Natural killer cell (primary cell): ENCODE measurements around the gene PINLYP. TPM values are rescaled to one million over a fixed set of nuclear protein-coding genes. Genes with fewer than 3 reads are reported as not detected.

Experiments
- ATAC-seq, 3 donors: fragments of 150-1000 bp in 2 of 3; fragments of 200-7000 bp in 1 of 3; cut with Tn5 transposase; 1 replicate in 1 of 3; 2 replicates in 2 of 3; pipeline ENCODE4 v1.10.0; 2021; ENCODE audit warnings: mild to moderate bottlenecking in 2 of 3, moderate library complexity in 2 of 3
- DNase-seq, 2 donors: peaks; one replicate each; pipeline versions ENCODE4 v3.0.0 to v3.0.0-alpha.2; 2013 to 2021; ENCODE audit warnings: mixed read lengths in 1 of 2
- H3K27ac ChIP-seq: one replicate; pipeline ENCODE4 v1.5.1; 2013; ENCODE audit warnings: mild to moderate bottlenecking, low read length
- H3K27me3 ChIP-seq: one replicate; pipeline ENCODE4 v1.6.1; 2013; ENCODE audit warnings: low read length; ENCODE audit not compliant: control insufficient read depth, insufficient read depth
- H3K36me3 ChIP-seq: one replicate; pipeline ENCODE4 v1.6.1; 2013; ENCODE audit warnings: low read length; ENCODE audit not compliant: control insufficient read depth, insufficient read depth
- H3K4me1 ChIP-seq: one replicate; pipeline ENCODE4 v1.6.1; 2013; ENCODE audit warnings: low read length; ENCODE audit not compliant: control insufficient read depth, insufficient read depth
- H3K4me3 ChIP-seq: one replicate; pipeline ENCODE4 v1.5.1; 2013; ENCODE audit warnings: low read length
- H3K9me3 ChIP-seq: one replicate; pipeline ENCODE4 v1.6.1; 2013; ENCODE audit warnings: low read length; ENCODE audit not compliant: control insufficient read depth, insufficient read depth
- H3K27ac Mint-ChIP-seq, 2 donors: one replicate each; pipeline ENCODE4 v1.8.0; 2022; ENCODE audit warnings: mild to moderate bottlenecking in 2 of 2, mixed read lengths in 2 of 2, moderate library complexity in 1 of 2
- H3K27me3 Mint-ChIP-seq, 2 donors: one replicate each; pipeline ENCODE4 v1.8.0; 2022; ENCODE audit warnings: low read depth in 2 of 2, mixed read lengths in 2 of 2
- H3K36me3 Mint-ChIP-seq: one replicate; pipeline ENCODE4 v1.8.0; 2022; ENCODE audit warnings: mixed read lengths
- H3K4me1 Mint-ChIP-seq, 2 donors: one replicate each; pipeline ENCODE4 v1.8.0; 2022; ENCODE audit warnings: mixed read lengths in 2 of 2
- H3K4me3 Mint-ChIP-seq: one replicate; pipeline ENCODE4 v1.8.0; 2022; ENCODE audit warnings: mild to moderate bottlenecking, moderate library complexity, mixed read lengths
- H3K9me3 Mint-ChIP-seq, 2 donors: one replicate each; pipeline ENCODE4 v1.8.0; 2022; ENCODE audit warnings: mixed read lengths in 2 of 2
- CTCF ChIP-seq: fragments of 200-600 bp; IDR thresholded peaks from one replicate; pipeline ENCODE4 v1.8.0; 2022; ENCODE audit warnings: antibody characterized with exemption
- WGBS: methylation state at CpG from one replicate; pipeline ENCODE4 v1.1.7; 2013; ENCODE audit warnings: missing lambda C conversion rate; ENCODE audit not compliant: insufficient coverage; 5-methylcytosine and 5-hydroxymethylcytosine counted together
- intact Hi-C: fragments of 100-400 bp; cut with micrococcal nuclease; formaldehyde crosslinking; loops from one replicate; pipeline ENCODE4 v1.14.2; 2022
- total RNA-seq, 4 donors: library from RNA; stranded (reverse); fragments of 120-200 nt in 1 of 4; gene quantifications; one replicate each; pipeline versions ENCODE4 v1.2.3 to v1.2.4, GENCODE V29; 2013 to 2022

Gene PINLYP
- total RNA-seq, 3 donors from 2014 or later (not counting 1 experiment from before 2014, with no cell fraction given), result 1.7 to 3.0 (median 2.4) TPM

- ATAC-seq, result no peak
- Mint-ChIP-seq H3K36me3 (no peaks in the 10 kb centered on the region), H3K27me3 (no peaks in the 10 kb centered on the region), H3K4me1 (peaks cover 27 to 36% of the 10 kb centered on the region in 2 donors), H3K9me3 (no peaks in the 10 kb centered on the region), H3K4me3 (no peak overlapping the region), H3K27ac (peak overlapping the region in 1 of 2 donors; percentile 29)
- intact Hi-C loops, result no loop called here
- H3K9me3 ChIP-seq, result no peaks in the 10 kb centered on the region
- no peak overlapping the region for H3K4me3 ChIP-seq
- 82% methylated on average over 5 of the region's 5 CpGs for WGBS
- TF ChIP-seq CTCF, result no peak
- H3K36me3 ChIP-seq, result peaks cover 5% of the 10 kb centered on the region
- no peaks in the 10 kb centered on the region for H3K27me3 ChIP-seq
- peaks cover 10% of the 10 kb centered on the region for H3K4me1 ChIP-seq
- no peak for DNase-seq
- H3K27ac ChIP-seq, result no peak overlapping the region
Observed at GRCh38 chr19:43569657-43570056, 5.9 kb upstream of the PINLYP start.

GRCh38 chr19:43570174-43570791 is 5.3 kb upstream of the PINLYP start:
- H3K27ac Mint-ChIP-seq, result peak overlapping the region in 1 of 2 donors; percentile 29
- Histone ChIP-seq H3K9me3 (no peaks in the 10 kb centered on the region), H3K4me1 (peaks cover 13% of the 10 kb centered on the region), H3K27me3 (no peaks in the 10 kb centered on the region), H3K27ac (no peak overlapping the region), H3K36me3 (peaks cover 5% of the 10 kb centered on the region), H3K4me3 (no peak overlapping the region)
- 70% methylated on average over 5 of the region's 5 CpGs for WGBS
- DNase-seq, result no peak
- TF ChIP-seq CTCF, result no peak
- intact Hi-C loops, result no loop called here
- H3K4me1 Mint-ChIP-seq, result peaks cover 28 to 36% of the 10 kb centered on the region in 2 donors
- no peaks in the 10 kb centered on the region for H3K36me3 Mint-ChIP-seq
- ATAC-seq, result no peak
- no peaks in the 10 kb centered on the region for H3K27me3 Mint-ChIP-seq
- no peaks in the 10 kb centered on the region for H3K9me3 Mint-ChIP-seq
- H3K4me3 Mint-ChIP-seq, result peak overlapping the region; percentile 13

GRCh38 chr19:43572171-43572588 is 3.4 kb upstream of the PINLYP start:
- DNase-seq (no peak), ATAC-seq (no peak)
- Mint-ChIP-seq H3K4me3 (no peak overlapping the region), H3K36me3 (no peaks in the 10 kb centered on the region), H3K9me3 (no peaks in the 10 kb centered on the region), H3K27ac (peak overlapping the region; percentile 62 to 74), H3K27me3 (no peaks in the 10 kb centered on the region), H3K4me1 (peaks cover 32 to 40% of the 10 kb centered on the region in 2 donors)
- Histone ChIP-seq H3K9me3 (no peaks in the 10 kb centered on the region), H3K36me3 (peaks cover 5% of the 10 kb centered on the region), H3K27ac (no peak overlapping the region), H3K4me1 (peaks cover 22% of the 10 kb centered on the region), H3K4me3 (no peak overlapping the region), H3K27me3 (no peaks in the 10 kb centered on the region)
- 97% methylated on average over 3 of the region's 3 CpGs for WGBS
- intact Hi-C loops, result no loop called here
- TF ChIP-seq CTCF, result no peak
